Fibroblast of skin of back (primary cell): ENCODE data around the gene CST5.

Source experiments
- DNase-seq: peaks from one replicate; pipeline ENCODE4 v3.0.0-alpha.2; 2013

CST5 gene

GRCh38 chr20:23835716-23836115 lies 43.8 kb downstream of the CST5 start:
- no peak for DNase-seq

- peak; percentile 32 for DNase-seq
These were observed 46.6 kb downstream of the CST5 start for GRCh38 chr20:23832775-23833513.

- DNase-seq: peak; percentile 86
These were observed 47.6 kb downstream of the CST5 start for GRCh38 chr20:23831961-23832360.

GRCh38 chr20:23826541-23827021 lies 53.0 kb downstream of the CST5 start, which contains the start of gene CST2:
Gene CST2 (minus strand): TSS chr20:23826729. CDS start chr20:23826660, 69 bp downstream.
- DNase-seq: peak; percentile 84
